ENCODE results near the gene GASK1A. TPM values are rescaled to one million over a fixed set of nuclear protein-coding genes. Genes with fewer than 3 reads are reported as not detected.
"Not testable (repeated sequence)": the region's sequence is repeated elsewhere in the genome, so short reads cannot be mapped to it uniquely, and the experiment has no call there.

The GASK1A gene
- total and polyA plus RNA-seq, 2 of the 4 experiments (the other 2 are of a cell fraction), result 0.18 to 0.19 TPM

DNA sequence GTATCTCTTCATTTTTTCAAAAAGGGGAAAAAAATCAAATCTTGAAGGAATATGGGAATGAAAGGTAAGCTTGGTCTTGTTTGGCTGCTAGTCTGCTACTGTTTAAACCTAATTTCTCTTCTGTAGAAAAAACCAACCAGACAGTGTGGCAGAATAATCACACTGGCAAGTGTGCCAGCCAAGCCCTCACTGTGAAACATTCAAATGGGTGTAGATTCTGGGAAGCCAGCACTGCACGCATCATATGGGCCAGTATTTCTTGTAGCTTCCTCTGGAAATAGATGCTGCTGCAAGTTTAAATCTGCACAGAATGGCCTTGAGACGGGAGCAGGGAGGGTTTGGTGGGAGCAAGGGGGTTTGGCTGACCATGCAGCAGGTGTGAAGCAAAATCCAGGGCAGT lies 64.7 kb downstream of the GASK1A start:
- Histone ChIP-seq H2BK15ac (ENCODE audit: low read depth, low read length) (no peak overlapping the region), H2BK20ac (ENCODE audit: low read depth, low read length) (no peak overlapping the region), H3K4me2 (ENCODE audit: low read depth, low read length) (no peak overlapping the region), H4K5ac (ENCODE audit: low read depth, low read length) (no peak overlapping the region), H3K9me3 (ENCODE audit: control insufficient read depth, insufficient read depth, low read length) (no peaks in the 10 kb centered on the region; the same call in 1 of the 2 replicates), H3K4me3 (ENCODE audit: insufficient read depth, low read depth, low read length) (no peak overlapping the region), H3K27ac (ENCODE audit: insufficient read depth, low read length) (no peak overlapping the region), H4K91ac (ENCODE audit: insufficient read depth, low read depth, low read length) (no peak overlapping the region), H2AK9ac (replicated peaks; ENCODE audit: low read depth, low read length, poor library complexity) (no peak overlapping the region), H3K4me1 (ENCODE audit: control insufficient read depth, insufficient read depth, low read length) (no peaks in the 10 kb centered on the region), H3K14ac (replicated peaks; ENCODE audit: low read depth, low read length) (no peak overlapping the region), H3K9ac (ENCODE audit: low read depth, low read length) (no peak overlapping the region), H4K8ac (ENCODE audit: low read depth in 2 of 2, low read length in 2 of 2) (no peak overlapping the region), H2BK5ac (ENCODE audit: low read depth, low read length, poor library complexity, severe bottlenecking) (no peak overlapping the region), H3K23ac (ENCODE audit: low read depth, low read length) (no peak overlapping the region), H3K18ac (ENCODE audit: low read depth, low read length) (no peak overlapping the region), H3K9me1 (ENCODE audit: insufficient read depth, low read length) (no peaks in the 10 kb centered on the region), H3K36me3 (ENCODE audit: control insufficient read depth, insufficient read depth, low read length) (no peaks in the 10 kb centered on the region), H2AFZ (replicated peaks; ENCODE audit: low read length, poor library complexity) (no peak overlapping the region), H3K56ac (ENCODE audit: extremely low read depth, insufficient read depth, low read length) (no peak overlapping the region), H2AK5ac (ENCODE audit: low read depth, low read length) (no peak overlapping the region), H4K20me1 (ENCODE audit: insufficient read depth, low read length) (no peaks in the 10 kb centered on the region), H3K4ac (ENCODE audit: low read depth, low read length) (no peak overlapping the region), H3K27me3 (ENCODE audit: control insufficient read depth, insufficient read depth, low read length) (no peaks in the 10 kb centered on the region), H3K79me1 (ENCODE audit: low read depth in 1 of 2, low read length in 2 of 2) (no peaks in the 10 kb centered on the region), H2BK120ac (ENCODE audit: low read depth, low read length) (no peak overlapping the region)
- POLR2A ChIA-PET (ENCODE audit: unreplicated experiment), result no interaction called here
- in situ Hi-C loops (cut with MboI; ENCODE audit: low sequenced_read_pairs), result no loop called here
- ATAC-seq (ENCODE audit: low read depth) (no peak), DNase-seq (no peak)
- CTCF ChIA-PET, result no interaction called here
- dilution Hi-C loops (cut with HindIII; ENCODE audit: low sequenced_read_pairs, unreplicated experiment), result no loop called here
- WGBS, 2 experiments (ENCODE audit: extremely low coverage in 2 of 2, insufficient read length in 1 of 2), result 50% methylated on average over 2 of the region's 2 CpGs; no CpG with 5 or more reads in 1 of the 2 experiments
- no TSS peak for BruUV-seq (replicated peaks)
- no peak for TF ChIP-seq CEBPB (IDR thresholded peaks at IDR 0.05; ENCODE audit: low read depth, low read length)
- intact Hi-C loops (cut with micrococcal nuclease), result no loop called here

- H2BK120ac ChIP-seq (ENCODE audit: low read depth, low read length); H3K4me1 ChIP-seq (ENCODE audit: control insufficient read depth, insufficient read depth, low read length); DNase-seq; ATAC-seq (ENCODE audit: low read depth); H4K91ac ChIP-seq (ENCODE audit: insufficient read depth, low read depth, low read length); H2AFZ ChIP-seq (replicated peaks; ENCODE audit: low read length, poor library complexity); dilution Hi-C loops (cut with HindIII; ENCODE audit: low sequenced_read_pairs, unreplicated experiment); H3K4ac ChIP-seq (ENCODE audit: low read depth, low read length); H2BK15ac ChIP-seq (ENCODE audit: low read depth, low read length); BruUV-seq (replicated peaks); H3K14ac ChIP-seq (replicated peaks; ENCODE audit: low read depth, low read length); in situ Hi-C loops (cut with MboI; ENCODE audit: low sequenced_read_pairs); H4K20me1 ChIP-seq (ENCODE audit: insufficient read depth, low read length); H3K4me3 ChIP-seq (ENCODE audit: insufficient read depth, low read depth, low read length); intact Hi-C loops (cut with micrococcal nuclease); H3K9ac ChIP-seq (ENCODE audit: low read depth, low read length); H3K56ac ChIP-seq (ENCODE audit: extremely low read depth, insufficient read depth, low read length); H2BK5ac ChIP-seq (ENCODE audit: low read depth, low read length, poor library complexity, severe bottlenecking); H2BK20ac ChIP-seq (ENCODE audit: low read depth, low read length); H3K27ac ChIP-seq (ENCODE audit: insufficient read depth, low read length); CTCF ChIA-PET; H3K27me3 ChIP-seq (ENCODE audit: control insufficient read depth, insufficient read depth, low read length); H2AK9ac ChIP-seq (replicated peaks; ENCODE audit: low read depth, low read length, poor library complexity); H3K23ac ChIP-seq (ENCODE audit: low read depth, low read length); H3K4me2 ChIP-seq (ENCODE audit: low read depth, low read length); H3K18ac ChIP-seq (ENCODE audit: low read depth, low read length); H2AK5ac ChIP-seq (ENCODE audit: low read depth, low read length); H3K79me1 ChIP-seq (ENCODE audit: low read depth in 1 of 2, low read length in 2 of 2); H4K5ac ChIP-seq (ENCODE audit: low read depth, low read length); H3K9me3 ChIP-seq (ENCODE audit: control insufficient read depth, insufficient read depth, low read length); H4K8ac ChIP-seq (ENCODE audit: low read depth in 2 of 2, low read length in 2 of 2); H3K36me3 ChIP-seq (ENCODE audit: control insufficient read depth, insufficient read depth, low read length); POLR2A ChIA-PET (ENCODE audit: unreplicated experiment); H3K9me1 ChIP-seq (ENCODE audit: insufficient read depth, low read length): not testable (repeated sequence)
These were observed 66.0 kb downstream of the GASK1A start for GRCh38 chr3:43045079-43045478.

All from IMR-90 (cell line).